WTC11 (cell line): ENCODE measurements around the gene ST3GAL6.

Experiments used
- CREB1 ChIP-seq: sonication (generic); formaldehyde crosslinking; IDR thresholded peaks from 2 replicates; pipeline ENCODE4 v1.8.0; 2023; ENCODE audit warnings: mild to moderate bottlenecking, missing genetic modification reagents
- CTCF ChIP-seq: fragments of 200-600 bp; IDR thresholded peaks from 2 replicates; pipeline ENCODE4 v1.8.0; 2022; ENCODE audit warnings: antibody characterized with exemption
- ESRRA ChIP-seq: sonication (generic); formaldehyde crosslinking; IDR thresholded peaks from 2 replicates; pipeline ENCODE4 v1.8.1; 2022; ENCODE audit warnings: mild to moderate bottlenecking, missing genetic modification reagents, borderline replicate concordance
- ETV6 ChIP-seq: sonication (generic); formaldehyde crosslinking; IDR thresholded peaks from 2 replicates; pipeline ENCODE4 v1.8.1; 2022; ENCODE audit warnings: mild to moderate bottlenecking, missing genetic modification reagents
- FOXP1 ChIP-seq: sonication (generic); formaldehyde crosslinking; IDR thresholded peaks from 2 replicates; pipeline ENCODE4 v1.8.0; 2022; ENCODE audit warnings: missing genetic modification reagents, mild to moderate bottlenecking, moderate library complexity, borderline replicate concordance
- RORB ChIP-seq: fragments of 250-450 bp; sonication (Bioruptor Pico); IDR thresholded peaks from 2 replicates; pipeline ENCODE4 v1.9.0; 2021; ENCODE audit warnings: mild to moderate bottlenecking
- SMAD4 ChIP-seq: sonication (generic); formaldehyde crosslinking; IDR thresholded peaks from 2 replicates; pipeline ENCODE4 v1.8.0; 2022; ENCODE audit warnings: mild to moderate bottlenecking, missing genetic modification reagents
- USF2 ChIP-seq: sonication (generic); formaldehyde crosslinking; IDR thresholded peaks from 2 replicates; pipeline ENCODE4 v1.8.1; 2023; ENCODE audit warnings: mild to moderate bottlenecking, missing genetic modification reagents, moderate library complexity
- ZBTB21 ChIP-seq: sonication (generic); formaldehyde crosslinking; IDR thresholded peaks from 2 replicates; pipeline ENCODE4 v1.8.1; 2023; ENCODE audit warnings: mild to moderate bottlenecking, missing genetic modification reagents, borderline replicate concordance
- ZNF121 ChIP-seq: sonication (generic); formaldehyde crosslinking; IDR thresholded peaks from 2 replicates; pipeline ENCODE4 v1.8.0; 2023; ENCODE audit warnings: missing genetic modification reagents
- ZNF138 ChIP-seq: sonication (generic); formaldehyde crosslinking; conservative IDR thresholded peaks from 2 replicates; pipeline ENCODE4 v1.8.1; 2022; ENCODE audit warnings: mild to moderate bottlenecking, moderate library complexity, missing genetic modification reagents
- ZNF219 ChIP-seq: sonication (generic); formaldehyde crosslinking; IDR thresholded peaks from 2 replicates; pipeline ENCODE4 v1.8.0; 2023; ENCODE audit warnings: missing genetic modification reagents, mild to moderate bottlenecking, borderline replicate concordance
- TF ChIP-seq, protein P1 (sequence below): sonication (generic); formaldehyde crosslinking; IDR thresholded peaks from 2 replicates; pipeline ENCODE4 v1.8.1; 2022; ENCODE audit warnings: mild to moderate bottlenecking, moderate library complexity, missing genetic modification reagents

- no peak for TF ChIP-seq CTCF
- TF ChIP-seq, protein P1, sequence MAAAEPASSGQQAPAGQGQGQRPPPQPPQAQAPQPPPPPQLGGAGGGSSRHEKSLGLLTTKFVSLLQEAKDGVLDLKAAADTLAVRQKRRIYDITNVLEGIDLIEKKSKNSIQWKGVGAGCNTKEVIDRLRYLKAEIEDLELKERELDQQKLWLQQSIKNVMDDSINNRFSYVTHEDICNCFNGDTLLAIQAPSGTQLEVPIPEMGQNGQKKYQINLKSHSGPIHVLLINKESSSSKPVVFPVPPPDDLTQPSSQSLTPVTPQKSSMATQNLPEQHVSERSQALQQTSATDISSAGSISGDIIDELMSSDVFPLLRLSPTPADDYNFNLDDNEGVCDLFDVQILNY (CRISPR knock-in tag), result no peak
- no peak for TF ChIP-seq ESRRA
- TF ChIP-seq ETV6 (CRISPR knock-in tag), result no peak
- TF ChIP-seq SMAD4 (CRISPR knock-in tag), result no peak
- TF ChIP-seq RORB (CRISPR knock-in tag), result no peak
- TF ChIP-seq ZNF219 (CRISPR knock-in tag), result no peak
- TF ChIP-seq ZNF138, result no peak
- TF ChIP-seq CREB1 (CRISPR knock-in tag), result no peak
- no peak for TF ChIP-seq USF2 (CRISPR knock-in tag)
- TF ChIP-seq ZNF121 (CRISPR knock-in tag), result no peak
- no peak for TF ChIP-seq ZBTB21 (CRISPR knock-in tag)
- no peak for TF ChIP-seq FOXP1
Measured at GRCh38 chr3:98717584-98717983, 45.6 kb upstream of the ST3GAL6 start.
